VCaP (cell line): Measurements from ENCODE around the gene CEP72.

Experiments used
- H3K27ac ChIP-seq: fragments of 450-650 bp; 2 replicates; pipeline ENCODE4 v1.5.1; 2017
- TF ChIP-seq, protein P1 (sequence below): fragments of 450-650 bp; conservative IDR thresholded peaks from 2 replicates; pipeline ENCODE4 v1.5.1; 2017; ENCODE audit warnings: mild to moderate bottlenecking, moderate library complexity

Gene CEP72

DNA sequence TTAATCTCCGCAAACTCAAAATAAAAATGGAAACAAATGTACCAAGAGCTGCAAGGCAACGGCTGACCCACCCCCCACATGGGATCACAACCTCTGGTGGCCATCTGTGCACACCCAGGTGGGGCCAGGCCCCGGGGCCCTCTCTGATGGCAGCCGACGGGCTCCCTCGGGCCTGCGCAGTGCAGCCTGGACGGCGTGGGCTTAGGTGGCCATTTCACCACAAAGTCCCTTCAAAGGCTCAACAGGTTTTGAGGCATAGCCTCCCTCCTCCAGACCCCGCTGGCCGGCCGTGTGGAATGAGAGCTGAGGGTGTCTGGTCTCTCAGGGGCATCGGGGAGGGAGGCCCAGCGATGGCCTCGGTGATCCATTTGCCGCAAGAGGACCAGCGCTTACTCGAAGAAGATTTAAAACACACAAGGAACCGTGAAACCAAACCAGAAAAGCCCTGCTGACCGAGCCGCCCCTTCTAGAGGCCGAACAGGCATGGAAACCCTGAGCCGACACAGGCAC lies 42.7 kb upstream of the CEP72 start:
- no peak overlapping the region for H3K27ac ChIP-seq
- TF ChIP-seq, protein P1, sequence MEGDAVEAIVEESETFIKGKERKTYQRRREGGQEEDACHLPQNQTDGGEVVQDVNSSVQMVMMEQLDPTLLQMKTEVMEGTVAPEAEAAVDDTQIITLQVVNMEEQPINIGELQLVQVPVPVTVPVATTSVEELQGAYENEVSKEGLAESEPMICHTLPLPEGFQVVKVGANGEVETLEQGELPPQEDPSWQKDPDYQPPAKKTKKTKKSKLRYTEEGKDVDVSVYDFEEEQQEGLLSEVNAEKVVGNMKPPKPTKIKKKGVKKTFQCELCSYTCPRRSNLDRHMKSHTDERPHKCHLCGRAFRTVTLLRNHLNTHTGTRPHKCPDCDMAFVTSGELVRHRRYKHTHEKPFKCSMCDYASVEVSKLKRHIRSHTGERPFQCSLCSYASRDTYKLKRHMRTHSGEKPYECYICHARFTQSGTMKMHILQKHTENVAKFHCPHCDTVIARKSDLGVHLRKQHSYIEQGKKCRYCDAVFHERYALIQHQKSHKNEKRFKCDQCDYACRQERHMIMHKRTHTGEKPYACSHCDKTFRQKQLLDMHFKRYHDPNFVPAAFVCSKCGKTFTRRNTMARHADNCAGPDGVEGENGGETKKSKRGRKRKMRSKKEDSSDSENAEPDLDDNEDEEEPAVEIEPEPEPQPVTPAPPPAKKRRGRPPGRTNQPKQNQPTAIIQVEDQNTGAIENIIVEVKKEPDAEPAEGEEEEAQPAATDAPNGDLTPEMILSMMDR, result no peak

DNA sequence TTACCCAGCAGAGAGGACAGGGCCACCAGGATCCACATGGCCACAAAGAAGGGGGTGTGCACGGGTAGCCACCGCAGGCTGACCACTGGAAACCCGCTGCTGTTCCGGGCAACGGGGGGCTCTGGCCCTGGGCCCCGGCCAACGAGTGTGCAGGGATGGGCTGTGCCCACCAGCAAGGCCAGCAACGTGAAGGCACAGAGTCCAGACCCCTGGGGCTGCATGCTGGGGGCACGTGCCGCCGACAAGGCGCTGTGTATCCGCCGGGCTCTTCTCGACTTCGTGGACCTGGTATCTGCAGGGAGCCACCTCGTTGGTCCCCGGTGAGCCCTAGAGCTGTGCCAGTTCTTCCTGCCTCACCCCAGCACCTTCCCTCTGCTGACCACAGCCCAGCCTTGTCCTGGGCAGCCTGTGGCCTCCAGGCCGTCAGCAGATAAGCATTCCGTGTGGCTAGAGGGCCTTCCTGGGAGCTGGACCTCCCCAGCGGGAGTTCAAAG lies 42.2 kb upstream of the CEP72 start:
- TF ChIP-seq, protein P1, result no peak
- no peak overlapping the region for H3K27ac ChIP-seq

DNA sequence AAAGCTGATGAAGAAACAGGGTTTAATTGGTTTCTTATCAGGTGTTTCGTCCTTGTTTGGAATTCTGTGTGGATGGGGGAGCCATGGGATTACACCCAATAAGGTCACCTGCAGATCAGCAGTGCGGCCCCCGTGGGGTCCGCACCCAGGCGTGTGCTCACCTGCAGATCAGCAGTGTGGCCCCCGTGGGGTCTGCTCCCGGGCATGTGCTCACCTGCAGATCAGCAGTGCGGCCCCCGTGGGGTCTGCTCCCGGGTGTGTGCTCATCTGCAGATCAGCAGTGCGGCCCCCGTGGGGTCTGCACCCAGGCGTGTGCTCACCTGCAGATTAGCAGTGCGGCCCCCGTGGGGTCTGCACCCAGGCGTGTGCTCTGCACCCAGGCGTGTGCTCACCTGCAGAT lies 41.7 kb upstream of the CEP72 start:
- TF ChIP-seq, protein P1, result no peak
- H3K27ac ChIP-seq, result no peak overlapping the region

DNA sequence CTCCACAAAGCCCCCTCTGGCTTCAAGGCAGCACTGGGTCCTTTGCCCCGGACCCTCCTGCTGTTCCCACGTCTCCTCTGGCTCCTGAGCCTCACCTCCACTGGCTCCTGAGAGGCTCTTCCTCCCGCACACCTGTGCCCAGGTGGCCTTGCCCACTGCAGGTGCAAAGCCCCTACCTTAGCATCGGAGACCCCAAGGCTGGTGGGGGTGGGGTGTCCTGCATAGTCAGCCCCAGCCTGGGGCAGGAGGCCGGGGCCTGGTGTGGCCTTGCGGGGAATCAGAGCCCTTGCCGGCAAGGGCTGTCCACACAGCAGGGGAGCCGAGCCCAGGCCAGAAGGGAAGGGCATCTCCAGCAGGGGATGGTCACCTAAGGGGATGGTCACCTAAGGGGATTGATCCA lies 41.3 kb upstream of the CEP72 start:
- TF ChIP-seq, protein P1, result no peak
- H3K27ac ChIP-seq, result no peak overlapping the region

DNA sequence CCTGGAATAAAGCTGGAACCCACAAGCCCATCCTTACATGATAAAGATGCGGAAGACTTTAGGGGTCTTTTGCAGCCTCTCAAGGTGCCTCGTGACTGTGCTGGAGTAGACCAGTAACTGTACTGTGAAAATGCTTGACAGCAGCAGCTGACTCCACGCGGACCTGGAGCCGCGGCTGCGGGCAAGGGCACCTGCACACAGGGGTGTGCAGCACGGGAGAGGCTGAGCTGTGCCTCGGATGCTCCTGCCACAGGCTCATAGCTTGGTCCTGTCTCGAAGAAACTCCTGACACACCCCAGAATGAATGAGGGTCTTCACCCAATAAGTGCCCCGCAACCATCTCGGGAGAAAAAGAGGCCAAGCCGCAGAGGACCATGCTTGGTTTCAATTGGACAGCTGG lies 40.3 kb upstream of the CEP72 start:
- TF ChIP-seq, protein P1, result no peak
- no peak overlapping the region for H3K27ac ChIP-seq

DNA sequence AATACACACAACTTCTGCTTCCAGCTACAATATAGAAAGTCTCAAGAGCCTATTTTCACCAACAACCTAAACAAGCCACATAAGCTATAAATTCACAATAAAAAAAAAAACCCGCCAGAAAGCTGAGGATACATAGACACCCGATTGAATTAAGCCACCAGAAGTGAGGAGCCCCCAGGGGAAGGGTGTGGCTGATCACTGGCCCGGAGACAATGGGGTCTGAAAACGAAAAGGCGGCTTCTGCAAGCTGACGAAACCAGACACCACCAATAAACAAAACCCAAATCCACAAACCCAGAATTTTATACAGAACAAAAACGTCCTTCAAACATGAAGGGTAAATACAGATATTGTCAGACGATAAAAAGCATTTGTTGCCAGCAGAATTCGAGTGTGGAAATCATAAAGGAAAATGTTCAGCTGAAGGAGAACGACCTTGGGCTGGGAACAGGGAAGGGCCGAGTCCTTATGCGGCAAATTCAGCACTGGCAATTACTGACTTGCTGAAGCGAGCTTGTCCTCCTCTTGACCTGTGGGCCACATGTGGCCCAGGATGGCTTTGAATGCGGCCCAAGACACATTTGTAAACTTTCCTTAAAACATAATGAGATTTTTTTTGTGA lies 39.6 kb upstream of the CEP72 start:
- TF ChIP-seq, protein P1, result no peak
- no peak overlapping the region for H3K27ac ChIP-seq

DNA sequence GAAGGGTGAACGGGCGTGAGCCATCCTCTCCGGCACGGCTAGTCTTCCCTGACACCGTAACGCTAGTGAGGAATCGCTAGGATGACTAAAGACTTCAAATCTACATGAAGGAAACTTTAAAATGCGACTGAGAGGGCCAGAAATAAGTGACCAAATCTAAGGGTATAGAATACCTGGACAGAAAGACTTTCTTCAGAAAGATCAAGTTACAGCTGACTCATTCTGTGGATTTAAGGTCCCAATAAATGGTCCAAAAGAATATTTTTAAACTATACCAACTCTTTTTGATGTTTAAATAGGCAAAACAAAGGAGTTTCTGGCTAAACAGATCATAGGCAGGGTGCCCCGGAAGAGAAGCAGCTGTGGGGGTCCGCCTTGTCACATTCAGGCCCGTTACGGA lies 38.9 kb upstream of the CEP72 start:
- no peak overlapping the region for H3K27ac ChIP-seq
- TF ChIP-seq, protein P1, result no peak
